ENCODE measurements around the gene PRKN.

The PRKN gene

DNA sequence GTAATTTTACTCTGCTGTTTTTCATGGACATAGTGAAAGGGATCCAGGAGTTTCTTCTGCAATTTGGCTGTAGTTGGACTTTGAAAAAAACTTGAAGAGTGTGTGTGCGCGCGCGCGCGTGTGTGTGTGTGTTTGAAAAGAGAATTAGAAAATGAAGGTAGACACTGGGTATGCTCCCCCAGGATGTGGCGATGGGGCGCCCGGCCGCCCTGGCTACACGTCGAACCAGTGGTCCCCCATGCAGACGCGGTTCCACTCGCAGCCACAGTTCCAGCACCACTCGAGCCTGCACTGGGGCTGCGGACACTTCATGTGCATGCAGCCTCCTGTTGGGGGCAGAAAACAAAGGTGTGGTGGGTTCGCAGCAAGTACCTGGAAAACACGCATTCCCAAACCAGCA lies 1377.7 kb downstream of the PRKN start:
- Histone ChIP-seq H3K27me3 (ENCODE audit: insufficient read depth, low read depth) (no peaks in the 10 kb centered on the region), H2AFZ (ENCODE audit: low read depth) (no peak overlapping the region), H3K27ac (no peak overlapping the region), H3K4me1 (ENCODE audit: low read depth, poor library complexity, severe bottlenecking) (no peaks in the 10 kb centered on the region), H3K4me2 (no peak overlapping the region), H3K79me2 (ENCODE audit: insufficient read depth, low read depth) (no peaks in the 10 kb centered on the region), H3K4me3 (IDR thresholded peaks at IDR 0.05; ENCODE audit: insufficient read depth, low read depth, low read length) (no peak overlapping the region), H3K36me3 (ENCODE audit: insufficient read depth) (no peaks in the 10 kb centered on the region), H3K9ac (no peak overlapping the region), H4K20me1 (ENCODE audit: insufficient read depth) (no peaks in the 10 kb centered on the region)
- TF ChIP-seq, protein P1, sequence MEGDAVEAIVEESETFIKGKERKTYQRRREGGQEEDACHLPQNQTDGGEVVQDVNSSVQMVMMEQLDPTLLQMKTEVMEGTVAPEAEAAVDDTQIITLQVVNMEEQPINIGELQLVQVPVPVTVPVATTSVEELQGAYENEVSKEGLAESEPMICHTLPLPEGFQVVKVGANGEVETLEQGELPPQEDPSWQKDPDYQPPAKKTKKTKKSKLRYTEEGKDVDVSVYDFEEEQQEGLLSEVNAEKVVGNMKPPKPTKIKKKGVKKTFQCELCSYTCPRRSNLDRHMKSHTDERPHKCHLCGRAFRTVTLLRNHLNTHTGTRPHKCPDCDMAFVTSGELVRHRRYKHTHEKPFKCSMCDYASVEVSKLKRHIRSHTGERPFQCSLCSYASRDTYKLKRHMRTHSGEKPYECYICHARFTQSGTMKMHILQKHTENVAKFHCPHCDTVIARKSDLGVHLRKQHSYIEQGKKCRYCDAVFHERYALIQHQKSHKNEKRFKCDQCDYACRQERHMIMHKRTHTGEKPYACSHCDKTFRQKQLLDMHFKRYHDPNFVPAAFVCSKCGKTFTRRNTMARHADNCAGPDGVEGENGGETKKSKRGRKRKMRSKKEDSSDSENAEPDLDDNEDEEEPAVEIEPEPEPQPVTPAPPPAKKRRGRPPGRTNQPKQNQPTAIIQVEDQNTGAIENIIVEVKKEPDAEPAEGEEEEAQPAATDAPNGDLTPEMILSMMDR (conservative IDR thresholded peaks at IDR 0.05; ENCODE audit: low read depth, low read length), result no peak

DNA sequence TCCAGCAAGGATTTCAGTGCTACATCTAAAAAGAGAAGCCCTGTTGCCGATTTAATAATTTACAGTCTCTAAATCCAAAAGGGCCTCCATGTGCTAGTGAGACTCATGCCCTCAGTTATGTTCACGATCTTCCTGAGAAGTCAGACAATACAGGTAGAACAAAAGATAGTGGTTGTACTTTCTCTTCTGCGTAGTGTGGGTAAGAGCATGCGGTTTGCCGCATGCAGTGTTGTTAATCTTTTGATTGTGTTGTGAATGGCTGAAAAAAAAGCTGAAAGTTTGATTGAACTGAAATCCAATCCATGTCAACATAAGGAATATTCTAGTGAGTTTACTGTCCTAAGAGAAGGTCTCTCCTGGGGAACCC lies 1379.0 kb downstream of the PRKN start:
- Histone ChIP-seq H3K27me3 (ENCODE audit: insufficient read depth, low read depth) (no peaks in the 10 kb centered on the region), H3K36me3 (ENCODE audit: insufficient read depth) (no peaks in the 10 kb centered on the region), H2AFZ (ENCODE audit: low read depth) (no peak overlapping the region), H3K9ac (no peak overlapping the region), H3K4me3 (IDR thresholded peaks at IDR 0.05; ENCODE audit: insufficient read depth, low read depth, low read length) (no peak overlapping the region), H3K4me2 (no peak overlapping the region), H4K20me1 (ENCODE audit: insufficient read depth) (no peaks in the 10 kb centered on the region), H3K79me2 (ENCODE audit: insufficient read depth, low read depth) (no peaks in the 10 kb centered on the region), H3K27ac (no peak overlapping the region), H3K4me1 (ENCODE audit: low read depth, poor library complexity, severe bottlenecking) (no peaks in the 10 kb centered on the region)
- TF ChIP-seq, protein P1 (conservative IDR thresholded peaks at IDR 0.05; ENCODE audit: low read depth, low read length), result no peak

DNA sequence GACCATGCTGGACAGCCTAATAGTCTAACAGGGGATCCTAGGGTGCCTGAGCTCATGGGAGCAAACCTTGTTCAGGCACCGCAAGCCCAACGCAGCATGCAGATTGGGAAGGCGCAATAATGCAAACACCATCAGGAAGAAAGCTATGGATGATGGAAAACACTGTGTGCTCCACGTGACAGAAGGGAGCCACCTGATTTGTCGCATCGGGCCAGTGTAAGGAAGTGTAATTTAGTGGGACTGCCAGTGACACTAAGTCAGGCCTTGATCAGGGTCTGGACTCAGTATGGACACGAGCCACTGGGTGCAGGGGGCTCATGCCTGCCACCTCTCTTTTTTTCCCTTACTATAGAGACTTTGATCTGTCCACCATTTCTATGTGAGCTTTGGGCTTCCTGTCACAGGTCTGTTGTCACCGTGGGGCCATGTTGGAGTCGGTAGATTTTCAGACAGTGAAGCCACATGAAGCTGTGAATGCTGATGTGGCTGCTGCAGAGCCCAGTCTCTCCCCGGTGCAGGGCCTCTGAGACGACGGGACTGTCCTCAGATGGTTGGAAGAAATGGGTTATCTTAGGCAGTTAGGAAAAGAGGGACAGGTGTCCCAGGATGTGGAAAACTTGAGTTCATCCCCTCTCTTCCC lies 1379.5 kb downstream of the PRKN start:
- H2AFZ ChIP-seq (ENCODE audit: low read depth), result no peak overlapping the region
- H3K4me2 ChIP-seq, result no peak overlapping the region
- TF ChIP-seq, protein P1 (conservative IDR thresholded peaks at IDR 0.05; ENCODE audit: low read depth, low read length), result no peak
- H3K4me1 ChIP-seq (ENCODE audit: low read depth, poor library complexity, severe bottlenecking), result no peaks in the 10 kb centered on the region
- H3K9ac ChIP-seq, result no peak overlapping the region
- H3K36me3 ChIP-seq (ENCODE audit: insufficient read depth), result no peaks in the 10 kb centered on the region
- no peaks in the 10 kb centered on the region for H3K27me3 ChIP-seq (ENCODE audit: insufficient read depth, low read depth)
- H3K4me3 ChIP-seq (IDR thresholded peaks at IDR 0.05; ENCODE audit: insufficient read depth, low read depth, low read length), result no peak overlapping the region
- H3K27ac ChIP-seq, result no peak overlapping the region
- no peaks in the 10 kb centered on the region for H3K79me2 ChIP-seq (ENCODE audit: insufficient read depth, low read depth)
- H4K20me1 ChIP-seq (ENCODE audit: insufficient read depth), result no peaks in the 10 kb centered on the region

DNA sequence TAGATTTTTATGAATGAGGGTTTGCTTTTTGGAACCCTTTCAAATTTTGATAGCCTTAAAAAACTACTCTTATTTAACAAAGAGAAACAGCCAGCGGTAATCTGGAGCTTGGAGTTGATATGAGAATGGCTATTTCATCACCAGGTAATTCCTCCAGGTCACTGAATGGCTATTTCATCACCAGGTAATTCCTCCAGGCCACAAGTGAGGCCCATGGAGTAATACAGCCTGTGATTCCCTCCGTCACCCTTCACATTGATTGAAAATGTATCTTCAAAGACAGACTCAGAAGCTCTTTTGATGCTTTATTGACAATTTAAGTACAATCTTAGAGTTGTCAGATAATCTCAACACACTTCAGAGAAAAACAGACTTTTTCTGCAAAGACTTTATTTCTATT lies 1380.4 kb downstream of the PRKN start:
- Histone ChIP-seq H3K4me3 (IDR thresholded peaks at IDR 0.05; ENCODE audit: insufficient read depth, low read depth, low read length) (no peak overlapping the region), H3K4me1 (ENCODE audit: low read depth, poor library complexity, severe bottlenecking) (no peaks in the 10 kb centered on the region)
- TF ChIP-seq, protein P1 (conservative IDR thresholded peaks at IDR 0.05; ENCODE audit: low read depth, low read length), result no peak

More for the DNA sequence above, 1380.4 kb downstream of the PRKN start:
- H3K36me3 ChIP-seq (ENCODE audit: insufficient read depth), result no peaks in the 10 kb centered on the region
- H2AFZ ChIP-seq (ENCODE audit: low read depth), result no peak overlapping the region
- no peaks in the 10 kb centered on the region for H4K20me1 ChIP-seq (ENCODE audit: insufficient read depth)
- H3K27me3 ChIP-seq (ENCODE audit: insufficient read depth, low read depth), result no peaks in the 10 kb centered on the region
- no peaks in the 10 kb centered on the region for H3K79me2 ChIP-seq (ENCODE audit: insufficient read depth, low read depth)
- H3K4me2 ChIP-seq, result no peak overlapping the region
- no peak overlapping the region for H3K27ac ChIP-seq
- H3K9ac ChIP-seq, result no peak overlapping the region
